CD4-positive, CD25-positive, alpha-beta regulatory T cell (primary cell): ENCODE results near the gene RHNO1. TPM values are rescaled to one million over a fixed set of nuclear protein-coding genes. Genes with fewer than 3 reads are reported as not detected.

ENCODE experiments used
- ATAC-seq, 2 donors: fragments of 150-1000 bp; cut with Tn5 transposase; one replicate each; pipeline ENCODE4 v1.10.0; 2021; ENCODE audit warnings: low read depth in 2 of 2, moderate number of reproducible peaks in 2 of 2, moderate library complexity in 1 of 2
- DNase-seq, 3 donors: peaks; one replicate each; pipeline versions ENCODE4 v3.0.0 to v3.0.0-alpha.2; 2012 to 2022; ENCODE audit warnings: mixed read lengths in 1 of 3
- H3K27ac ChIP-seq: one replicate; pipeline ENCODE4 v1.7.0; 2013; ENCODE audit warnings: mild to moderate bottlenecking, low read length; ENCODE audit not compliant: insufficient read depth, poor library complexity, severe bottlenecking
- H3K27me3 ChIP-seq: one replicate; pipeline ENCODE4 v1.7.0; 2013; ENCODE audit warnings: low read length; ENCODE audit not compliant: control insufficient read depth, insufficient read depth
- H3K36me3 ChIP-seq: one replicate; pipeline ENCODE4 v1.7.0; 2013; ENCODE audit warnings: mild to moderate bottlenecking, low read length, moderate library complexity; ENCODE audit not compliant: control insufficient read depth, insufficient read depth
- H3K4me1 ChIP-seq: 2 replicates; pipeline ENCODE4 v1.7.0; 2013; ENCODE audit warnings: mild to moderate bottlenecking, low read length; ENCODE audit not compliant: insufficient read depth, control insufficient read depth, poor library complexity, severe bottlenecking
- H3K4me3 ChIP-seq: one replicate; pipeline ENCODE4 v1.7.0; 2013; ENCODE audit warnings: low read depth, mild to moderate bottlenecking, low read length, moderate library complexity
- H3K9me3 ChIP-seq, 2 experiments: 1 replicate in 1 of 2; 2 replicates in 1 of 2; pipeline ENCODE4 v1.7.0; 2013; ENCODE audit warnings: low read length in 2 of 2, mild to moderate bottlenecking in 1 of 2, moderate library complexity in 1 of 2; ENCODE audit not compliant: control insufficient read depth in 2 of 2
- H3K27ac Mint-ChIP-seq, 3 donors: one replicate each; pipeline ENCODE4 v1.8.0; 2020 to 2022; ENCODE audit warnings: mild to moderate bottlenecking in 3 of 3, mixed read lengths in 3 of 3, moderate library complexity in 2 of 3
- H3K27me3 Mint-ChIP-seq: one replicate; pipeline ENCODE4 v1.8.0; 2022; ENCODE audit warnings: mild to moderate bottlenecking, mixed read lengths
- H3K36me3 Mint-ChIP-seq: one replicate; pipeline ENCODE4 v1.8.0; 2020; ENCODE audit warnings: mixed read lengths
- H3K4me1 Mint-ChIP-seq, 4 donors: one replicate each; pipeline ENCODE4 v1.8.0; 2020 to 2022; ENCODE audit warnings: mixed read lengths in 4 of 4, mild to moderate bottlenecking in 1 of 4
- H3K4me3 Mint-ChIP-seq, 4 donors: one replicate each; pipeline ENCODE4 v1.8.0; 2020 to 2022; ENCODE audit warnings: mild to moderate bottlenecking in 4 of 4, mixed read lengths in 4 of 4, moderate library complexity in 3 of 4
- H3K9me3 Mint-ChIP-seq, 7 donors: one replicate each; pipeline ENCODE4 v1.8.0; 2020 to 2022; ENCODE audit warnings: mixed read lengths in 7 of 7, mild to moderate bottlenecking in 3 of 7, moderate library complexity in 2 of 7
- polyA plus RNA-seq, 4 donors: library from polyadenylated mRNA; unstranded; fragments of 300-500 nt; fragmentation: Illumina TruSeq; gene quantifications; one replicate each; pipeline ENCODE4 v1.2.3, GENCODE V29; 2021
- total RNA-seq: library from RNA; stranded (reverse); gene quantifications from one replicate; pipeline ENCODE4 v1.2.3, GENCODE V29; 2022

Gene RHNO1
- total and polyA plus RNA-seq, 5 donors from 2014 or later, result 29.9 to 76.0 (median 73.1) TPM

- Histone ChIP-seq H3K4me1 (no peaks in the 10 kb centered on the region), H3K27ac (no peak overlapping the region), H3K9me3 (no peaks in the 10 kb centered on the region), H3K27me3 (no peaks in the 10 kb centered on the region), H3K36me3 (peaks cover 14% of the 10 kb centered on the region), H3K4me3 (no peak overlapping the region)
- Mint-ChIP-seq H3K4me1 (peaks cover 0 to 12% (median 7%) of the 10 kb centered on the region in 4 donors), H3K36me3 (peaks cover 21% of the 10 kb centered on the region), H3K27ac (peak overlapping the region in 1 of 3 donors; percentile 11), H3K4me3 (no peak overlapping the region), H3K9me3 (no peaks in the 10 kb centered on the region), H3K27me3 (no peaks in the 10 kb centered on the region)
- ATAC-seq (no peak), DNase-seq (no peak)
These were observed 41.2 kb upstream of the RHNO1 start for GRCh38 chr12:2835691-2836403.

GRCh38 chr12:2836574-2836973 is 40.4 kb upstream of the RHNO1 start:
- Histone ChIP-seq H3K36me3 (peaks cover 14% of the 10 kb centered on the region), H3K27ac (no peak overlapping the region), H3K4me1 (no peaks in the 10 kb centered on the region), H3K4me3 (no peak overlapping the region), H3K9me3 (no peaks in the 10 kb centered on the region), H3K27me3 (no peaks in the 10 kb centered on the region)
- H3K27ac Mint-ChIP-seq, result no peak overlapping the region
- H3K36me3 Mint-ChIP-seq, result peaks cover 18% of the 10 kb centered on the region
- H3K4me1 Mint-ChIP-seq, result peaks cover 0 to 12% (median 7%) of the 10 kb centered on the region in 4 donors
- DNase-seq (no peak), ATAC-seq (no peak)
- H3K27me3 Mint-ChIP-seq, result no peaks in the 10 kb centered on the region
- H3K4me3 Mint-ChIP-seq, result no peak overlapping the region
- H3K9me3 Mint-ChIP-seq, result no peaks in the 10 kb centered on the region

GRCh38 chr12:2841056-2841650 is 35.9 kb upstream of the RHNO1 start:
- Histone ChIP-seq H3K36me3 (peaks cover 27% of the 10 kb centered on the region), H3K9me3 (no peaks in the 10 kb centered on the region), H3K4me3 (no peak overlapping the region), H3K4me1 (no peaks in the 10 kb centered on the region), H3K27ac (no peak overlapping the region), H3K27me3 (no peaks in the 10 kb centered on the region)
- peaks cover 0 to 7% (median 0%) of the 10 kb centered on the region in 4 donors for H3K4me1 Mint-ChIP-seq
- no peak overlapping the region for H3K4me3 Mint-ChIP-seq
- H3K9me3 Mint-ChIP-seq, result no peaks in the 10 kb centered on the region
- DNase-seq (no peak), ATAC-seq (no peak)
- H3K27ac Mint-ChIP-seq, result no peak overlapping the region
- no peaks in the 10 kb centered on the region for H3K27me3 Mint-ChIP-seq
- peaks cover 21% of the 10 kb centered on the region for H3K36me3 Mint-ChIP-seq

- Mint-ChIP-seq H3K9me3 (no peaks in the 10 kb centered on the region), H3K27me3 (no peaks in the 10 kb centered on the region), H3K4me3 (no peak overlapping the region), H3K4me1 (peaks cover 0 to 6% (median 2%) of the 10 kb centered on the region in 4 donors), H3K27ac (no peak overlapping the region), H3K36me3 (peaks cover 30% of the 10 kb centered on the region)
- Histone ChIP-seq H3K36me3 (peaks cover 36% of the 10 kb centered on the region), H3K9me3 (no peaks in the 10 kb centered on the region), H3K4me1 (no peaks in the 10 kb centered on the region), H3K27me3 (no peaks in the 10 kb centered on the region), H3K4me3 (no peak overlapping the region), H3K27ac (no peak overlapping the region)
- no peak for ATAC-seq
- DNase-seq, result no peak
These were observed 34.1 kb upstream of the RHNO1 start for GRCh38 chr12:2842948-2843347.

GRCh38 chr12:2844786-2845185 is 32.2 kb upstream of the RHNO1 start:
- no peak overlapping the region for H3K27ac Mint-ChIP-seq
- H3K36me3 ChIP-seq, result peaks cover 31% of the 10 kb centered on the region
- H3K27ac ChIP-seq, result no peak overlapping the region
- no peak overlapping the region for H3K4me3 ChIP-seq
- H3K27me3 ChIP-seq, result no peaks in the 10 kb centered on the region
- H3K4me1 Mint-ChIP-seq, result peaks cover 0 to 6% (median 2%) of the 10 kb centered on the region in 4 donors
- DNase-seq, result no peak
- no peaks in the 10 kb centered on the region for H3K4me1 ChIP-seq
- no peaks in the 10 kb centered on the region for H3K27me3 Mint-ChIP-seq
- H3K9me3 ChIP-seq, result no peaks in the 10 kb centered on the region
- H3K4me3 Mint-ChIP-seq, result peak overlapping the region in 2 of 4 donors; percentile 48 to 64
- peaks cover 22% of the 10 kb centered on the region for H3K36me3 Mint-ChIP-seq
- no peaks in the 10 kb centered on the region for H3K9me3 Mint-ChIP-seq
- ATAC-seq, result no peak

GRCh38 chr12:2845280-2845679 is 31.7 kb upstream of the RHNO1 start:
- peaks cover 20% of the 10 kb centered on the region for H3K36me3 Mint-ChIP-seq
- H3K27me3 Mint-ChIP-seq, result no peaks in the 10 kb centered on the region

GRCh38 chr12:2851931-2852330 is 25.1 kb upstream of the RHNO1 start:
- no peak overlapping the region for H3K4me3 Mint-ChIP-seq
- H3K36me3 Mint-ChIP-seq, result peaks cover 17% of the 10 kb centered on the region

More at GRCh38 chr12:2845280-2845679, 31.7 kb upstream of the RHNO1 start:
- no peaks in the 10 kb centered on the region for H3K27me3 ChIP-seq
- no peak overlapping the region for H3K4me3 ChIP-seq
- H3K27ac Mint-ChIP-seq, result no peak overlapping the region
- H3K9me3 Mint-ChIP-seq, result no peaks in the 10 kb centered on the region
- H3K9me3 ChIP-seq, result no peaks in the 10 kb centered on the region
- peaks cover 30% of the 10 kb centered on the region for H3K36me3 ChIP-seq
- no peak for DNase-seq
- no peak for ATAC-seq
- H3K4me3 Mint-ChIP-seq, result peak overlapping the region in 1 of 4 donors; percentile 48
- H3K4me1 Mint-ChIP-seq, result peaks cover 0 to 6% (median 2%) of the 10 kb centered on the region in 4 donors
- H3K27ac ChIP-seq, result no peak overlapping the region
- no peaks in the 10 kb centered on the region for H3K4me1 ChIP-seq

More at GRCh38 chr12:2851931-2852330, 25.1 kb upstream of the RHNO1 start:
- no peak for ATAC-seq
- no peak overlapping the region for H3K27ac ChIP-seq
- H3K36me3 ChIP-seq, result peaks cover 16% of the 10 kb centered on the region
- Mint-ChIP-seq H3K27ac (peak overlapping the region in 1 of 3 donors; percentile 20), H3K27me3 (no peaks in the 10 kb centered on the region), H3K9me3 (no peaks in the 10 kb centered on the region), H3K4me1 (peaks cover 0 to 5% (median 2%) of the 10 kb centered on the region in 4 donors)
- no peak overlapping the region for H3K4me3 ChIP-seq
- H3K27me3 ChIP-seq, result no peaks in the 10 kb centered on the region
- H3K4me1 ChIP-seq, result no peaks in the 10 kb centered on the region
- no peak for DNase-seq
- H3K9me3 ChIP-seq, result no peaks in the 10 kb centered on the region
